Stimulated activated naive CD8-positive, alpha-beta T cell treated with anti-CD3 and anti-CD28 coated beads, Interleukin-15, Interleukin-2, amounts not matched to agents 100 U/mL and 50 U/mL, for 24 hours (primary cell): ENCODE measurements around the gene COL8A1.

Experiments used
- ATAC-seq: fragments of 150-1000 bp; cut with Tn5 transposase; one replicate; pipeline ENCODE4 v1.10.0; 2021
- DNase-seq: peaks from one replicate; pipeline ENCODE4 v3.0.0; 2021

The COL8A1 gene

GRCh38 chr3:99674086-99674789, 35.8 kb downstream of the COL8A1 start:
- no peak for DNase-seq
- no peak for ATAC-seq

DNA sequence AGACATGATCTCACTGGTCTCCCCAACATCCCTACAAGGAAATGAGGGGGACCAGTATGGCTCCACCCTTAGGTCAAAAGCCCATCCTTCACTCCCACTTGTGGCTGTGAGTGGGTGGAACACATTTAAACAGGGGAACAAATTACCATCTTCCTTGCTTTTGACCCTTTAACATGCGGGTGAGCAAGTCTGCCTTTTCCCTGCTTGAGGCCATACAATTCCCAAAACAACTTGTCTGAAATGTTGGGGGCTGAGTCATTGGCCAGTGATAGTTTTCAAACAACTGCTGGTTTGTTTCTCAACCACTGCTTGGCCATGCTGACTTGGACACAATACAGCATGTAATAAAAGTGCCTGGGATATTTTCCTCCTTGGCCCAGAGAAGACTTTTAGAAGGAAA, 39.6 kb downstream of the COL8A1 start:
- ATAC-seq, result no peak
- no peak for DNase-seq

- ATAC-seq (no peak), DNase-seq (no peak)
Measured at GRCh38 chr3:99678896-99679295, 40.5 kb downstream of the COL8A1 start.

- DNase-seq, result no peak
- ATAC-seq, result no peak
Measured at GRCh38 chr3:99681512-99681911, 43.1 kb downstream of the COL8A1 start.

DNA sequence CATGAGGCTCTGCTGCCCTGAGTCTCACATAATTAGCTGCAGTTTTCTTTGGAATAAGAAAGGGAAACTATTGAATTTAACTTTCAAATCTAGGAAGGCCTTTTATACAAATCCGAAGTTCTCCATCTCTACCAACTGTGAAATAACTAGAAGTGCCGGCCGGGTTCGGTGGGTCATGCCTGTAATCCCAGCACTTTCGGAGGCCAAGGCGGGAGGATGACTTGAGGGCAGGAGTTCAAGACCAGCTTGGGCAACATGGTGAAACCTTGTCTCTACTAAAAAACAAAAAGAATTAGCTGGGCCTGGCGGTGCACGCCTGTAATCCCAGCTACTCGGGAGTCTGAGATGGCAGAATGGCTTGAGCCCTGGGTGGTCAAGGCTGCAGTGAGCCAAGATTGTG, 43.6 kb downstream of the COL8A1 start:
- ATAC-seq (no peak), DNase-seq (no peak)

- no peak for ATAC-seq
Measured at GRCh38 chr3:99683465-99683864, 45.1 kb downstream of the COL8A1 start.

DNA sequence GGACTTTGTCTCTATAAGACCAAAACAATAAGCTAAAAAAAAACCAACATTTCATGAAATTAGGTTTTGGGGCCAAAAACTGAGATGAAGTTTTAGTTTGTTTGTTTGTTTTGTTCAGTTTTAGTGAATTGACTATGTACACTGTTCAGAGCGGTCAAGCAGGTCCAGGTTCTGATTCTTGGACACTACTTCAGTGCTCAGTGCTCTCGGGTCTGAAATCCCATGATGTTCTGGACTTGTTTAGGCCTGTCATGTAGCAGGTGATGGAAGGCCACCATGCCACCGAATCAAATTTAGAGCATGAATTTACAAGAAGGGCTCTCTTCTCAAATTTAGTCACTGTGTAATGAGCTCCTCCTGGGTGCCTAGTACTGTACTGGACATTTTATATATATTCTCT, 45.5 kb downstream of the COL8A1 start:
- DNase-seq, result no peak
- no peak for ATAC-seq

More at GRCh38 chr3:99683465-99683864, 45.1 kb downstream of the COL8A1 start:
- no peak for DNase-seq

GRCh38 chr3:99684644-99685043, 46.2 kb downstream of the COL8A1 start:
- DNase-seq (no peak), ATAC-seq (no peak)

DNA sequence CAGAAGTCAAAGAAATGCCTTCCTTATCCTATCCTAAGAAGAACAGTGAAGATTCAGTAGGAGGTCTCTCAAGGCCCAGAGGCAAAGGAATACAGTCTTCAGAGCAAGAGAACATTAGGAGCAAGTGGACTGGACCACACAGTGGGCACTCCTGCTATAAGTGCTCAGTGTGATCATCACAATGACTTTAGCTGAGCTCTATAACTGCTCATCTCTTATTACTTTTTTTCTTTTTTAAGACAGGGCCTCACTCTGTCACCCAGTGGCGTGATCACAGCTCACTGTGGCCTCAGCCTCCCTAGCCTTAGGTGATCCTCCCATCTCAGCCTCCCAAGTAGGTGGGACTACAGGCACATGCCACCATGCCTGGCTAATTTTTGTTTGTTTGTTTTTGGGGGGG, 48.1 kb downstream of the COL8A1 start:
- ATAC-seq, result no peak
- DNase-seq, result no peak

- ATAC-seq, result no peak
- peak; percentile 55 for DNase-seq
Measured at GRCh38 chr3:99686955-99687612, 48.7 kb downstream of the COL8A1 start.

DNA sequence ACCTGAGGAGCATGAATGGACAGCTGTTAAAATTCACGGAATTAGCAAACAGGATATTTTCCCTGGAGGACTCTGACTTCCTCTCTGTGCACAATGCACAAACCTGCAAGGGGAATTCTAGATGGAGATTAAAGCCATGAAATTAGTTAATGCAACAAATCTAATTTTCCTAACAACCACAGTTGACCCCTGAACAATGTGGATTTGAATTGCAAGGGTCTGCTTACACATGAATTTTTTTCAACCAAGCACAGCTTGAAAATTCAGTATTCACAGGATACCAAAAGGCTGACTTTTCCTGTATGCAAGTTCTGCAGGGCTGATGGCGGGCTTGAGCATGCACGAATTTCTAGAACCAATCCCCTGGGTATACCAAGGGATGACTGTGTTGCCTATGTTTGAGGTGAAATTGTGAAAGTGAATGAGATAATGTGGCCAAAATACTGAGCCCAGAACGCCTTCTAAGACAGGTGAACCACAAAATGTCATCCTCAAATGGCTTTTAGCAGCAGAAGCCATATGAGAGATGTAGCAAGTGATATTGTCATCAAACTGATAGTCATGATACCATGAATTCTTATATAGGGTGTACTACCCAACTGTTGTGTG, 52.5 kb downstream of the COL8A1 start:
- no peak for ATAC-seq

DNA sequence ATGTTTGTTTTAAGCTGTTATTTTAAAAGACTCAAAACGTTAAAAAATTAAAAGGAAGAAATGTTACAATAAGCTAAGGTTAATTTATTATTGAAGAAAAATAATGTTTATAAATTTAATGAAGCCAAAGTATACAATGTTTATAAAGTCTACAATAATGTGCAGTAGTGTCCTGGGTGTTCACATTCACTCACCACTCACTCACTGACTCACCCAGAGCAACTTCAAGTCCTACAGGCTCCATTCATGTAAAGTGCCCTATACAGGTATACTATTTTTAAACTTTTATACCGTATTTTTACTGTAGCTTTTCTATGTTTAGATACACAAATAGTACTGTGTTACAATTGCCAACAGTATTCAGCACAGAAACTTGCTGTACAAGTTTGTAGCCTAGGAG, 55.2 kb downstream of the COL8A1 start:
- no peak for ATAC-seq
- DNase-seq, result no peak

More for the DNA sequence above, 52.5 kb downstream of the COL8A1 start:
- DNase-seq, result no peak

- ATAC-seq, result no peak
- no peak for DNase-seq
Measured at GRCh38 chr3:99696497-99696896, 58.1 kb downstream of the COL8A1 start.

GRCh38 chr3:99697250-99697649, 58.9 kb downstream of the COL8A1 start:
- DNase-seq (no peak), ATAC-seq (no peak)

DNA sequence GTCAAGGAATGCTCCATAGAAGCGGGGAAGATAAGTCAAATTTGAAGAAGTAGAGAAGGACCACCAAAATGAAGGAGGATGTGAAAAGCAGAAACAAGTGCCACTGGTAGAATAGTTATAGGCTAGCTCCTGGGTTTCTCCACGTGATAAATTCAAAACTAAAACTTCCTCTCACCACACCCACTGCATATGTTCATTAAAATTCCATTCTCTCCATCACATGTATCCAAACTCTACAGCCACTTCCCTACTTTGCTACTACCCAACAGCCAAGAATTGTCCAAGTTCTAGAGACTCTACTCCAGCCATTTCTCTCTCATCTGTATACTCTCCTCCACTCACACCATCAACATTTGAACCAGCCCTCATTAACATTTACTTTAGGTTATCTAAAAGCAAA, 60.5 kb downstream of the COL8A1 start:
- no peak for ATAC-seq
- DNase-seq, result no peak

DNA sequence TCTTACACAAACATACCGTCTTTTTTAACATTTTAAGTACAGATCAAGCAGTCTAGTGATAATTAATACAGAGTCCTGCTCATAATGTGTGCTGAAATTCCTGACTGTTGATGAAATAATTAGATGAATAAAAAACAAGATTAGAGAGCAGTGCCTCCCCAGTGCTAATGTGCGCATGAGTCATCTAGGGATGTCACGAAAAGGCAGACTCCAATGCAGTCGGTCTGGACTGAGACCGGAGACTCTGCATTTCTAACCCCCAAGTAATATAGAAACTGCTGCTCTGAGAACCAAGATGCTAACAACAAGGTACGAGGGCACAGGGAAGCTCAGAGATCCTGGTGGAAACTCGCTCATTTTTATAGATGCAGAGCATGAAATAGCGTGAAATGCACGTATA, 61.4 kb downstream of the COL8A1 start:
- ATAC-seq, result no peak

DNA sequence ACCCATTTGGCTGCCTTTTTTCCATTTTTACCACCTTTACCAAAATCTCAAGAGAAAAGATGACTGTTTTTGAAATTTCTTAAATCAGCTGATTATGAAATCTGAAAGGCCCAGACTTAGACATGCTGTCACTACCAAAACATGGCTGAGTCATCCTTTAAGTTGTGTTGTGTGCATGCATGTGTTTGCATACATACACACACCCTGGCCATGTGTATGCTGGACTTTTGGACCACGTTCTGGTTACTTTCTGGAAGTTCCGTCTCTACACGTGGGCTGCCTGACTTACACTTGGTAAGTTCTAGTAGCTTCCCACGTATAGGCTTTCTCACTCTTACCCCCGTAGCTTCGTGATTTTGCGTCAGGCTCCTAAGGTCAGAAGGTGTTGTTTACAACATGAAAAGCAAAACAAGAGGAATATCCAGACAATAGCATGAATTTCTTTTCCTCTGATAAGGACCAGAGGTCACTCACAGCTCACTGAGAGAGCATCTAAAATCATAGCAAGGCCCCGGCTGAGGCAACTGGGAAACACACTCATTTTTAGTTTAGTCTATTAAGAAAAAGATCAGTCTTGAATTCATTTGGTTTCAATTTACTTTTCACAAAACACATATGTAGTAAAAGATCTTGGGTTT, 62.4 kb downstream of the COL8A1 start:
- DNase-seq, result no peak

More for the DNA sequence above, 61.4 kb downstream of the COL8A1 start:
- DNase-seq, result no peak

DNA sequence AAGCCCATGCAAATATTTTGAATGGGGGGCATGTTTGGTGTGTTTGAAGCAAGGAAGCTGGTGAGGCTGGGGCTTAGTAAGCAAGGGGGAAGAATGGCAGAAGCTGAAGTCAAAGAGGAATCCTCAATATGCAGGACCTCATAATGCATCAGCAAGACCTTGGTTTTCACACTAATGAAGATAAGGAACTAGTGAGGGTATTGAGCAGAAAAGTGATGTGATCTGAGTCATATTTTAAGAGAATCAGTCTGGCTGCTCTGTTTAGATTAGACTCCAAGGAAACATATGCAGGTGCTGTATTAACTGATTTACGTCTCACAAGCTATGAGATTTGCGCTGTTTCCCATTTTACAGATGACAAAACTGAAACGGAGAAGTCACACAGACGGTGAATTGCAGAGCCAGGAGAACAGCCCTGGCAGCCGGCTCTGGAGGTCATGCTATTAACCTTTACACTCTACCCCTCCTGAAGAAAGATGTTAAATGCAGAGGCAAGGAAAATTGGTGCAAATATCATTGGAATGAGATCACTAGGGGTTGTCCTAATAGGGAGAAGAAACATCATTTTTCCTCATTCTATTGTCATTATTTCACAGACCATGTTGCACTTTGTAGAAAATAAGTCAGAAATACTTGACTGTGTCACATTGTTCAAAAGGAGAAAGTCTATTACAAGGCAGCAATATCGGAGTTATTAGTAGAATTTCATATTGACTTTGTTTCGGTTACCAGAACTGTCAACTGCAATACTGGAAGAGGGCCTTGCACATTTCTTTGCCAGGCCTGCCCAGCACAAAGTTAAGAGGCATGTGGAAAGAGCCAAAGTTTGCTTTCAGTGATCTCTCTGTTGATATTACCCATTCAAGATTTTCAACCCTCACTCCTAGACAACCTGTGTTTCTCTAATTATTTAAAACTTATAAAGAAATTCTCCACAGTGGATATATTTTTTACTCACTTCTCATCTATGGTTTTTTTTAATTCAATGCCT, 64.9 kb downstream of the COL8A1 start:
- DNase-seq (no peak), ATAC-seq (no peak)

More for the DNA sequence above, 62.4 kb downstream of the COL8A1 start:
- no peak for ATAC-seq

GRCh38 chr3:99704417-99704816, 66.0 kb downstream of the COL8A1 start:
- DNase-seq, result no peak

DNA sequence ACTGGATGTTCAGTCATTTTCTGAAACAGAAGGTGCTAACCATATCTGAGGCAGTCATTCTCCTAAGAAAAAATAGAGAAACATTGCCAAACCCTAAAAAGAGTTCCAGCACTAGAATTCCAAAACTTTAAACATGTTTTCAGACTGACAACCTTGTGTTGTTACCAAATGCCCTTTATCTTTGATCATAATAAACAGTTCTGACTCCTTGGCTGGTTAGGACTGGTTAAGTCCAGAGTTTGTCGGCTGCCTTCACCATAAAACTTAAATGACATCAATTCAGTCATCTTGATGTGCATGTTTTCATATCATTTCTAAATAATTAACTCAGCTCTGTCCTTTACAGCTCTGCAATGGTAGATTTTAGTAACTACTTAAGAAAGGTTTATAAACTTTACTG, 68.0 kb downstream of the COL8A1 start:
- DNase-seq, result no peak

More at GRCh38 chr3:99704417-99704816, 66.0 kb downstream of the COL8A1 start:
- ATAC-seq, result no peak

GRCh38 chr3:99708207-99708745, 69.9 kb downstream of the COL8A1 start:
- ATAC-seq, result no peak
- DNase-seq, result no peak

More for the DNA sequence above, 68.0 kb downstream of the COL8A1 start:
- no peak for ATAC-seq
